ENCODE measurements around the gene RASSF9.

RASSF9 gene

GRCh38 chr12:85820101-85820500, 16.1 kb downstream of the RASSF9 start:
- DNase-seq: no peak

GRCh38 chr12:85814741-85815140, 21.5 kb downstream of the RASSF9 start:
- DNase-seq: no peak

- no peak for DNase-seq
Observed at GRCh38 chr12:85814071-85814470, 22.1 kb downstream of the RASSF9 start.

- no peak for DNase-seq
Observed at GRCh38 chr12:85809500-85809899, 26.7 kb downstream of the RASSF9 start.

- no peak for DNase-seq
Observed at GRCh38 chr12:85807730-85808129, 28.5 kb downstream of the RASSF9 start.

GRCh38 chr12:85805654-85806053, 30.6 kb downstream of the RASSF9 start:
- DNase-seq: no peak

- DNase-seq: no peak
Observed at GRCh38 chr12:85804663-85805062, 31.5 kb downstream of the RASSF9 start.

GRCh38 chr12:85803923-85804322, 32.3 kb downstream of the RASSF9 start:
- DNase-seq: no peak

- no peak for DNase-seq
Observed at GRCh38 chr12:85803231-85803630, 33.0 kb downstream of the RASSF9 start.

- no peak for DNase-seq
Observed at GRCh38 chr12:85798122-85798521, 38.1 kb downstream of the RASSF9 start.

- DNase-seq: no peak
Observed at GRCh38 chr12:85796001-85796400, 40.2 kb downstream of the RASSF9 start.

- DNase-seq: no peak
Observed at GRCh38 chr12:85794531-85794930, 41.7 kb downstream of the RASSF9 start.

GRCh38 chr12:85784096-85784720, 52.0 kb downstream of the RASSF9 start:
- no peak for DNase-seq

- DNase-seq: no peak
Observed at GRCh38 chr12:85782711-85783110, 53.5 kb downstream of the RASSF9 start.

GRCh38 chr12:85781766-85782165, 54.4 kb downstream of the RASSF9 start:
- DNase-seq: no peak

- DNase-seq: no peak
Observed at GRCh38 chr12:85779768-85780167, 56.4 kb downstream of the RASSF9 start.

GRCh38 chr12:85775091-85775490, 61.1 kb downstream of the RASSF9 start:
- no peak for DNase-seq

- DNase-seq: no peak
Observed at GRCh38 chr12:85765453-85765869, 70.7 kb downstream of the RASSF9 start.

- DNase-seq: no peak
Observed at GRCh38 chr12:85759623-85760022, 76.6 kb downstream of the RASSF9 start.

GRCh38 chr12:85759091-85759490, 77.1 kb downstream of the RASSF9 start:
- DNase-seq: no peak

GRCh38 chr12:85755760-85756159, 80.4 kb downstream of the RASSF9 start:
- no peak for DNase-seq
